Suppressor macrophage (primary cell): ENCODE measurements around the gene BAZ1B.
A peak's percentile ranks its signal among the peaks of the same experiment; 100 is the strongest.
"Not testable (repeated sequence)": the region's sequence is repeated elsewhere in the genome, so short reads cannot be mapped to it uniquely, and the experiment has no call there.

Experiments used
- DNase-seq, 4 experiments: peaks; one replicate each; pipeline ENCODE4 v3.0.0-alpha.2; 2020 to 2022

BAZ1B gene

DNA sequence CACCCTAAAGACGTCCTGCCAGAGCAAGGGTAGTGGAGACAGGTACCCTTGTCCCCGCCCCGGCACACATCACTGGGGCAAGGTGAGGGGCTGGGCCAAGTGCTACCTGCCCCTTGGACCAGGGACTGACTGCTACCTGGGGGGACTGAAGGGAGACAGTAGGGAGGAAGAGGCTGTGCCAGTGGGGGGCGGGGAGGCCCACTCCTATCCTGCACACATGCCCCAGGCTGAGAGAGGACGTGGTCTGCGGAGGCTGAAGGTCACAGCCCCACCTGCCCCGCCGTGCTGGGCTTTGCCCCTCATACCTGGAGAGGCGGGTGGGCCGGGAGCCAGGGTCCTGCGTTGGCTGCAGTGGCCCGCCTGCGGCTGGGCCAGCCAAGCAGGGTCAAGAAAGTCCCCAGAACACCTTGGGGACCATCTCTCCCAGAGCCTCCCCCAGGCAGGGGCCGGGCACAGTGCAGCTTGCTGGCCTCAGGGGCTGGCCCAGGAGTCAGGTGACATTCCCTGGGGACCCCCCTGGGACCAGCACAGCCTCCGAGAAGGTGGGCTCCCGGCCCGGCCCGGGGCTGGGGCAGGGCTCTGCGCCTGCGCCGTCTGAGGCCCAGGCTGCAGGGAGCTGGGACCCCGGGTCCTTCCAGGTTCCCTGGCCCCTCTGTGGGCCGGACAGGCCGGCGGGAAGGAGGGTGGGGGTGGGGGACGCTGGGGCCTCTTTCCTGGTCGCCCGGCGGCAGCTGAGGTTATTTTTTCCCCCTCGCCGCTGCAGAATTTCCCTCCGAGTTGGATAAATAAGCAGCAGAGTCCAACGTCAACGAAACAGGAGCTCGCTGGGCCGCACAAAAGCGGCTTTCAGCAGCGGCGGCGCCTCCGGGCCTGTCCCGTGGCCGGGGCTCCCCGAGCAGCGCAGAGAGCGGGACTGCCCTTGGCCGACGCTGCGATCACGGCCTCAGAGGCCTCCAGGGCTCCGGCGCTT is 98.3 kb downstream of the BAZ1B start:
- peak; percentile 51 to 79 (median 67) for DNase-seq

- not testable (repeated sequence) for DNase-seq
Observed at GRCh38 chr7:73420610-73421009, 101.5 kb downstream of the BAZ1B start.

DNA sequence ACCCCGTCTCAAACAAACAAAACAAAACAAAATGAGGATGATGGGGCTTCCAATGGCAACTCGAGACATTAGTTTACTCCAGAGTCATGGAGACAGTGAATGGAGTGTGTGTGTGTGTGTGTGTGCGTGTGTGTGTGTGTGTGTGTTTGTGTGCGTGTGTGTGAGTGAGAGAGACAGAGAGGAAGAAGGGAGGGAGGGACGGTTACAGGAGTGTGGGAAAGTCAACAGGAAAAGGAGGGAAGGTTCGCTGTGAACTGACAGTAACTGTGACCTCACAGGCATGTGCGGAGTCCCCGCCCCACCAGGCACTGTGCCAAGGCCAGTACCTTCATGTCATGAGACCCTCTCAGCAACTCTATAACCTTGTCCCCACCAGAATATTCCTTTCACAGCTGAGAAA is 102.1 kb downstream of the BAZ1B start:
- DNase-seq: peak in 1 of 4 experiments; percentile 24

GRCh38 chr7:73418113-73418703 is 103.9 kb downstream of the BAZ1B start:
- DNase-seq: no peak

DNA sequence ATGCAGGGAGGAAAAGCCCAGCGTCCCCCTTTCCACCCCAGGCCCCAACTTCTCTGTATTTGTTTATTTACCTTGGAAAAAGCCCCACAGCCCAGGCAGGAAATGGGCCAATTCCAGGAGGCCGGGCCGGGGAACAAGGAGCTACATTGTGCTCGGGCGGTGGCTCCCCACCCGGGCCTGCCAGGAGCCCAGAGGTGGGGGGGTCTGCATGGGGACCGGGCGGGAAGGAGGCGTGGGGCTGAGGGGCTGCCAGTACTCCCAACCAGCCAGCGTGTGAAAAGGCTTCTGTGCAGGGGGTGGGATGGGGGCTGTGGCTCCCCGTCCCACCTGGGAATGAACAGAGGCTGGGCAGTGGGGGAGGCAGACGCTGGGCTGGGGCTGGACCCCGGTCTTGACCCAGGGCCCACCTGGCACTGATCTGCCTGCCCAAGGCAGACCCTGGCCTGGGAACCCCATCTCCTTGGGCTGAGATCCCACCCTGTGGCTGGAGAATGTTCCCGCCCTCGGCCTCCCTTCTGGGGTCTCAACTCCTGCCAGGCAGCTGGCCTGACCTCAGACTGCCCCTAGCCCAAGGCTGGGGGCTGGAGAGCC is 111.5 kb downstream of the BAZ1B start:
- not testable (repeated sequence) for DNase-seq

DNA sequence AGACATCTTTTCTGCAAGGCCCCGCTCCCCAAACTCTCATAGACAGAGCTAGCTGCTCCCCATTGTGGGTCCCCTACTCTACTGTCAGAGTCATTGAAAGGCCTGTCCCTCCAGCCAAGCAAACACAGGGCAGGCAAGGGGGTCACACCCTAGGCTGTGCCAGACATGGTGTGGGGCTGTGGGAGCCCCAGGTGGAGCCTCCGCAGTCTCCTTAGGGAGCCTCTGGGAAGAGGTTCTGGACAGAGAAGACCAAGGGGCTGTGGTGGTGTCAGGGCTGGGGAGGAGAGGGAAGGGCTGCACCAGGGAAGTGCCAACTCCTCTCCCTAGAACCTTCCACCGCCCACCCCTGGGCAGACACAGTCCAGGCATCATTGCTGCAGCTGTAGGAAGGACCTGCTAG is 117.2 kb downstream of the BAZ1B start:
- not testable (repeated sequence) for DNase-seq

DNA sequence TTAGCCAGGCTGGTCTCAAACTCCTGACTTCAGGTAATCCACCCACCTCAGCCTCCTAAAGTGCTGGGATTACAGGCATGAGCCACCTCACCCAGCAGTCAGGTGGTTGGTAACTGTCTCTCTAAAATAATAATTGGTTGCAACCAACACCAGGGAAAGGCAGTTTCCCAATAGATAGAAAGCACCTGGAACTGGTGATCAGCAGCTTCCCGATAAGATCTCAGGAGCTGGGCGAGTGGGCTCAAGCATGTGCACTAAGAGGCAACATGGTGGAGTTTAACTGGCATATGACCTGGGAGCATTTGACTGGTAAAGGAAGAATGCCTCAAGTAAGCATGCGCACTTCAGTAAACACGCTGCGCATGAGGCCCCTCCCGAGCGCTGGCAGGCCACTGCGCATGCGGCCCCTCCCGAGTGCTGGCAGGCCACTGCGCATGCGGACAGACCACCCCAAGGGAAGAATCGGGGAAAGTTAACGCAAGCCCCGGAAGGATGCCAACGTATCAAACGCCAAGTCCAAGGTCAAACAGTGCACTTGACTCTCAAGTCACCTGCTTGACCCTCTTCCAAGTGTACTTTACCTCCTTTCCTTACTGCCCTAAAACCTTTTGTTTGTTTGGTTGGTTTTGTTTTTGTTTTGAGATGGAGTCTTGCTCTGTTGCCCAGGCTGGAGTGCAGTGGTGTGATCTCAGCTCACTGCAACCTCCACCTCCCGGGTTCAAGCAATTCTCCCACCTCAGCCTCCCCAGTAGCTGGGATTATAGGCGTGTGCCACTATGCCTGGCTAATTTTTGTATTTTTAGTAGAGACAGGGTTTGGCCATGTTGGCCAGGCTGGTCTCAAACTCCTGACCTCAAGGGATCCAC is 122.7 kb downstream of the BAZ1B start:
- DNase-seq: peak; percentile 53 to 80 (median 60)

- DNase-seq: no peak
Observed at GRCh38 chr7:73397521-73398281, 124.4 kb downstream of the BAZ1B start.

DNA sequence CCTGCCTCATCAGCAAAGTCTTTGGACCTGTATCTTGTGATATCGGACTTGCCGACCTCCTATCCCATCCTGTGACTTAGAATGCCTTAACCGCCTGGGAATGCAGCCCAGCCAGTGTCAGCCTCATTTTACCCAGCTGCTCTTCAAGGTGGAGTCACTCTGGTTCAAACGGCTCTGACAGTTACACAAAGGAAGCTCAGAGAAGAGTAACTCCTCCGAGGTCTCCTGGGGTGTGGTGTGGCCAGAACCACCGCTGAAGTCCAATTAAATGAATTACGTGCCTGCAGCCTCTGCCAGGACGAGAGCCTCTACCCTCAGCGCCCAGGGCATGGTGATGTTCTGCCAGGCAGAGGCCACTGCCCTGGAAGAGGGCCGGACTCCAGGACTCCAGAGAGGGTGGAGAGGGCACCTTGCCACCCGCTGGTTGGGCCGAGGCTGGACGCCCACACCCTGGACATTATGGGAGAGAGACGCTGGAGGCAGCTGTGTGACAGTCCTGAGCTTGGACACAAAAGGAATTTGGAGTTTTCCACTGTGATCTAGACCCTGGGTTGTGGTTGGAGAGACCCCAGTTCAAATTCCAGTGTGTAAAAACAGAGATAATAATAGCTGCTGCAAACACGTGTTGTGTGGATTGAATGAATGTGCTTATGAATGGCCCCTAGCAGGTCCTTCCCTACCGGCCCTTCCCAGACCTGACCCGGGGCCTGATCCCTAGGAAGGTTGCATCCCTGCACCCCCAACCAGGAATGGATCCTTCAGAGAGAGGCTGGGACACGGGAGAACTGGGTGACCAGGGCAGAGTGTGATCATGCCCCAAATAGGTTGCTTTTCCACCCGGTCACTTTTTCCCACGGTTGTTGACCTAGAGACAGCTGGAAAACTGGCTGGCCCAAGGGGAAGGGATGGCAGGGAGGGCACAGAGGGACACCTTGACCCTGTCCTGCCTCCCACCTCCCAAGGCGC is 126.3 kb downstream of the BAZ1B start:
- DNase-seq: no peak

GRCh38 chr7:73394422-73394821 is 127.7 kb downstream of the BAZ1B start:
- DNase-seq: no peak

- DNase-seq: no peak
Observed at GRCh38 chr7:73391396-73391795, 130.7 kb downstream of the BAZ1B start.
